Adrenal gland (tissue), 12 donors: ENCODE measurements around the gene UNC13B. TPM values are rescaled to one million over a fixed set of nuclear protein-coding genes. Genes with fewer than 3 reads are reported as not detected.

Experiments used
- DNase-seq, 7 donors: peaks; one replicate each; pipeline ENCODE4 v3.0.0-alpha.2; 2019 to 2020
- H3K27ac ChIP-seq, 5 donors: fragments of 200-600 bp; sonication (generic) in 4 of 5; 1 replicate in 3 of 5; 2 replicates in 2 of 5; pipeline versions ENCODE4 v1.5.1 to v1.8.0; 2016 to 2020; ENCODE audit warnings: mild to moderate bottlenecking in 1 of 5
- H3K27me3 ChIP-seq: fragments of 200-600 bp; 2 replicates; pipeline ENCODE4 v1.8.0; 2021
- H3K36me3 ChIP-seq, 2 donors: fragments of 200-600 bp; replicated peaks in 1 of 2; 1 replicate in 1 of 2; 2 replicates in 1 of 2; pipeline versions ENCODE4 v1.5.1 to v1.8.0; 2018 to 2022
- H3K4me1 ChIP-seq, 2 donors: fragments of 200-600 bp; replicated peaks in 1 of 2; 1 replicate in 1 of 2; 2 replicates in 1 of 2; pipeline versions ENCODE4 v1.5.1 to v1.8.0; 2018 to 2021
- H3K4me3 ChIP-seq, 4 donors: fragments of 200-600 bp; sonication (generic) in 3 of 4; one replicate each; pipeline ENCODE4 v1.5.1; 2016 to 2018
- H3K9me3 ChIP-seq, 3 donors: fragments of 200-600 bp; sonication (generic) in 1 of 3; replicated peaks in 1 of 3; 1 replicate in 2 of 3; 2 replicates in 1 of 3; pipeline versions ENCODE4 v1.5.1 to v1.8.0; 2016 to 2021
- POLR2A ChIP-seq, 2 donors: fragments of 450-650 bp; IDR thresholded peaks; one replicate each; pipeline ENCODE4 v1.6.1; 2017; ENCODE audit warnings: antibody characterized with exemption in 2 of 2, mild to moderate bottlenecking in 2 of 2, moderate library complexity in 1 of 2
- WGBS, 4 donors: extraction: QIAGEN DNeasy Blood & Tissue Kit in 2 of 4; methylation state at CpG; one replicate each; pipeline versions ENCODE4 v1.1.5 to v1.1.7; 2013 to 2017; 5-methylcytosine and 5-hydroxymethylcytosine counted together
- intact Hi-C, 2 donors: fragments of 100-400 bp; cut with DNase I; formaldehyde crosslinking; loops; one replicate each; pipeline versions ENCODE4 v1.14.1 to v1.15.0; 2022 to 2023
- polyA plus RNA-seq, 3 donors: library from polyadenylated mRNA; stranded (reverse); fragments of 200-250 nt in 2 of 3; fragments of 350-450 nt in 1 of 3; fragmentation: Illumina TruSeq in 1 of 3; extraction: RNeasy Lipid Tissue Mini Kit (QIAGEN cat#74804) in 1 of 3; gene quantifications; one replicate each; pipeline ENCODE4 v1.2.3, GENCODE V29; 2013 to 2014
- total RNA-seq, 9 donors: library from RNA; depleted of rRNA in 4 of 9; stranded (reverse); fragments of >200 nt in 4 of 9; fragments of 120-200 nt in 1 of 9; fragmentation: NEBNext Ultra II Directional in 1 of 9; extraction: Animal tissue kit (Norgen Biotek cat#: 25700) in 1 of 9; gene quantifications; one replicate each; pipeline versions ENCODE4 v1.1.0 to v1.2.4, GENCODE V29; 2013 to 2023
- TF ChIP-seq, protein P1 (sequence below), 6 experiments: fragments of 450-650 bp in 4 of 6; fragments of 200-600 bp in 2 of 6; sonication (generic) in 1 of 6; IDR thresholded peaks; 1 replicate in 5 of 6; 2 replicates in 1 of 6; pipeline versions ENCODE4 v1.5.1 to v1.8.0; 2016 to 2021; ENCODE audit warnings: antibody characterized with exemption in 6 of 6, mild to moderate bottlenecking in 2 of 6, moderate library complexity in 1 of 6
- donor health status: healthy with polysubstance abuse.
- donor health status: Bipolar disorder and iron deficiency.
- donor health status: DM: yes; HTN: yes; CAD: no.
- donor health status: DM: no; HTN: no; CAD: no.
- donor health status: DM: no; HTN: no; CAD: no.
- donor health status: DM: yes; HTN: yes; CAD: no.

Gene UNC13B
- total and polyA plus RNA-seq, 12 donors = 11.1 to 42.2 (median 30.5) TPM

DNA sequence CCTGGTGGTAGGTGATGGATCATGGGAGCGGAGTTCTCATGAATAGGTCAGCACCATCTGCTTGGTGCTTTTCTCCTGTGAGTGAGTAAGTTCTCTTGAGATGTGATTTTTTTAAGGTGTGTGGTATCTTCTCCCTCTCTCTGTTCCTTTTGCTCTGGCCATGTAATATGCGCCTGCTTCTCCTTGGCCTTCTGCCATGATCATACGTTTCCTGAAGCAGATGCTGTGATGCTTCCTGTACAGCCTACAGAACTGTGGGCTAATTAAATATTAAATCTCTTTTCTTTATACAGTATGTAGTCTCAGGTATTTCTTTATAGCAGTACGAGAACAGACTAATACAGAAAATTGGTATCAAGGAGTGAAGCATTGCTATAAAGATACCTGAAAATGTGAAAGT lies 36.4 kb downstream of the UNC13B start:
- no peak for DNase-seq
- 78 to 85% (median 84%) methylated on average over 4 of the region's 4 CpGs for WGBS, 4 donors
- Histone ChIP-seq H3K36me3 (no peaks in the 10 kb centered on the region), H3K27ac (no peak overlapping the region), H3K4me1 (no peaks in the 10 kb centered on the region), H3K27me3 (no peaks in the 10 kb centered on the region), H3K9me3 (no peaks in the 10 kb centered on the region), H3K4me3 (no peak overlapping the region)
- no peak for TF ChIP-seq POLR2A (IDR thresholded peaks at IDR 0.05)
- TF ChIP-seq, protein P1, sequence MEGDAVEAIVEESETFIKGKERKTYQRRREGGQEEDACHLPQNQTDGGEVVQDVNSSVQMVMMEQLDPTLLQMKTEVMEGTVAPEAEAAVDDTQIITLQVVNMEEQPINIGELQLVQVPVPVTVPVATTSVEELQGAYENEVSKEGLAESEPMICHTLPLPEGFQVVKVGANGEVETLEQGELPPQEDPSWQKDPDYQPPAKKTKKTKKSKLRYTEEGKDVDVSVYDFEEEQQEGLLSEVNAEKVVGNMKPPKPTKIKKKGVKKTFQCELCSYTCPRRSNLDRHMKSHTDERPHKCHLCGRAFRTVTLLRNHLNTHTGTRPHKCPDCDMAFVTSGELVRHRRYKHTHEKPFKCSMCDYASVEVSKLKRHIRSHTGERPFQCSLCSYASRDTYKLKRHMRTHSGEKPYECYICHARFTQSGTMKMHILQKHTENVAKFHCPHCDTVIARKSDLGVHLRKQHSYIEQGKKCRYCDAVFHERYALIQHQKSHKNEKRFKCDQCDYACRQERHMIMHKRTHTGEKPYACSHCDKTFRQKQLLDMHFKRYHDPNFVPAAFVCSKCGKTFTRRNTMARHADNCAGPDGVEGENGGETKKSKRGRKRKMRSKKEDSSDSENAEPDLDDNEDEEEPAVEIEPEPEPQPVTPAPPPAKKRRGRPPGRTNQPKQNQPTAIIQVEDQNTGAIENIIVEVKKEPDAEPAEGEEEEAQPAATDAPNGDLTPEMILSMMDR (IDR thresholded peaks at IDR 0.05) = no peak
- intact Hi-C loops = no loop called here

DNA sequence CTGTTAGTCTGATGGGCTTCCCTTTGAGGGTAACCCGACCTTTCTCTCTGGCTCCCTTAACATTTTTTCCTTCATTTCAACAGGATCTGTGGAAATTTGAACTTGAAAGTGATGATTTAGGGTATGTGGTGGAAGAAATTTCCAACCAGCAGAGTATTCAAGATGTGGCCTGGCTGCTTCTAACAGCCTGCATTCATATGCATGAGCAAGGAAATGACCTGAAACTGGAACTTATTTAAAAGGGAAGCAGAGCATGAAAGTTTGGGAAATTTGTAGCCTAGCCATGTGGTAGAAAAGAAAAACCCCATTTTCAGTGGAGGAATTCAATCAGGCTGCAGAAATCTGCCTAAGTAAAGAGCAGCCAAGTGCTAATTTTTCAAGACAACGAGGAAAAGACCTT lies 41.7 kb downstream of the UNC13B start:
- intact Hi-C loops = no loop called here
- 83 to 94% (median 92%) methylated on average over 2 of the region's 2 CpGs for WGBS, 4 donors
- TF ChIP-seq POLR2A (IDR thresholded peaks at IDR 0.05) = no peak
- TF ChIP-seq, protein P1 (IDR thresholded peaks at IDR 0.05) = no peak
- H3K4me1 ChIP-seq = no peaks in the 10 kb centered on the region
- peaks cover 0 to 9% (median 0%) of the 10 kb centered on the region in 3 donors for H3K9me3 ChIP-seq
- no peak for DNase-seq
- H3K27me3 ChIP-seq = no peaks in the 10 kb centered on the region
- no peak overlapping the region for H3K4me3 ChIP-seq
- no peak overlapping the region for H3K27ac ChIP-seq
- H3K36me3 ChIP-seq = no peaks in the 10 kb centered on the region

DNA sequence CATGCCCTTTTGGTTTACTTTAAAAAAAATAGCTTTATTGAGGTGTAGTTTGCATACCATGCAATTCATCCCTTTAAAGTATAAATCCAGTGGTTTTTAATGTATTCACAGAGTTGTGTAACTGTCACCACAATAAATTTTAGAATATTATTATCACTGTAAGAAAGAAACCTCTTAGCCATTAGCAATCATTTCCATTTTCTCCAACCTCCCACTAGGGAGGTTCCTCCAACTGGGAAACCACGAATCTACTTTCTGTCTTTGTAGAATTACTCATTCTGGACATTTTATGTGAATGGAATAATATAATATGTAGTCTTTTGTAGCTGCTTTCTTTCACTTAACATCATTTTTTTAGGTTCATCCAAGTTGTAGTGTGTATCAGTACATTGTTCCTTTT lies 43.5 kb downstream of the UNC13B start:
- no peaks in the 10 kb centered on the region for H3K27me3 ChIP-seq
- H3K4me3 ChIP-seq = no peak overlapping the region
- no peak overlapping the region for H3K27ac ChIP-seq
- intact Hi-C loops = no loop called here
- TF ChIP-seq, protein P1 (IDR thresholded peaks at IDR 0.05) = no peak
- no peak for TF ChIP-seq POLR2A (IDR thresholded peaks at IDR 0.05)
- no peaks in the 10 kb centered on the region for H3K4me1 ChIP-seq
- peaks cover 0 to 9% (median 0%) of the 10 kb centered on the region in 3 donors for H3K9me3 ChIP-seq
- no peaks in the 10 kb centered on the region for H3K36me3 ChIP-seq
- no peak for DNase-seq
- WGBS, 4 donors = 81 to 92% (median 86%) methylated on average over 1 of the region's 1 CpG

DNA sequence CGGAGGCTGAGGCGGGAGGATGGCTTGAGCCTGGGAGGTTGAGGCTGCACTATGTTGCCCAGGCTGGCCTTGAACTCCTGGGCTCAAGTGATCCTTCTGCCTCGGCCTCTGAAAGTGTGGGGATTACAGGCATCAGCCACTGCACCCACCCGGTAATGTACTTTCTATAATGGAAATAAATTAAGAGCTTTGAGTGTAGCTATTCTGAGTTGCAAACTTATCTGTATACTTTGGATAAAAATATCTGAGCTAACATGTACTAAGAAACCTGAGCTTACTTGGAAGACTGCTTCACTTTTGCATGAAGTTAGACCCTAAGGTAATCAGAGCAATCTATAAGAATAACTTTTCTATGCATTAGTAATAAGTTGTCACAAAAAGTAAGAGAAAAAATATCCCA lies 50.0 kb downstream of the UNC13B start:
- intact Hi-C loops = no loop called here
- TF ChIP-seq POLR2A (IDR thresholded peaks at IDR 0.05) = no peak
- TF ChIP-seq, protein P1 (IDR thresholded peaks at IDR 0.05) = no peak
- H3K4me1 ChIP-seq = no peaks in the 10 kb centered on the region
- DNase-seq = no peak
- no peaks in the 10 kb centered on the region for H3K9me3 ChIP-seq
- no peaks in the 10 kb centered on the region for H3K36me3 ChIP-seq
- H3K27me3 ChIP-seq = no peaks in the 10 kb centered on the region
- H3K4me3 ChIP-seq = no peak overlapping the region
- 91 to 96% (median 96%) methylated on average over 4 of the region's 4 CpGs for WGBS, 4 donors
- no peak overlapping the region for H3K27ac ChIP-seq
